ENCODE data around the gene FAM3A. TPM values are rescaled to one million over a fixed set of nuclear protein-coding genes. Genes with fewer than 3 reads are reported as not detected.
A peak's percentile ranks its signal among the peaks of the same experiment; 100 is the strongest.
"Not testable (repeated sequence)": the region's sequence is repeated elsewhere in the genome, so short reads cannot be mapped to it uniquely, and the experiment has no call there.

FAM3A gene
- total RNA-seq, 2 donors from 2014 or later: 24.5 to 25.4 TPM

DNA sequence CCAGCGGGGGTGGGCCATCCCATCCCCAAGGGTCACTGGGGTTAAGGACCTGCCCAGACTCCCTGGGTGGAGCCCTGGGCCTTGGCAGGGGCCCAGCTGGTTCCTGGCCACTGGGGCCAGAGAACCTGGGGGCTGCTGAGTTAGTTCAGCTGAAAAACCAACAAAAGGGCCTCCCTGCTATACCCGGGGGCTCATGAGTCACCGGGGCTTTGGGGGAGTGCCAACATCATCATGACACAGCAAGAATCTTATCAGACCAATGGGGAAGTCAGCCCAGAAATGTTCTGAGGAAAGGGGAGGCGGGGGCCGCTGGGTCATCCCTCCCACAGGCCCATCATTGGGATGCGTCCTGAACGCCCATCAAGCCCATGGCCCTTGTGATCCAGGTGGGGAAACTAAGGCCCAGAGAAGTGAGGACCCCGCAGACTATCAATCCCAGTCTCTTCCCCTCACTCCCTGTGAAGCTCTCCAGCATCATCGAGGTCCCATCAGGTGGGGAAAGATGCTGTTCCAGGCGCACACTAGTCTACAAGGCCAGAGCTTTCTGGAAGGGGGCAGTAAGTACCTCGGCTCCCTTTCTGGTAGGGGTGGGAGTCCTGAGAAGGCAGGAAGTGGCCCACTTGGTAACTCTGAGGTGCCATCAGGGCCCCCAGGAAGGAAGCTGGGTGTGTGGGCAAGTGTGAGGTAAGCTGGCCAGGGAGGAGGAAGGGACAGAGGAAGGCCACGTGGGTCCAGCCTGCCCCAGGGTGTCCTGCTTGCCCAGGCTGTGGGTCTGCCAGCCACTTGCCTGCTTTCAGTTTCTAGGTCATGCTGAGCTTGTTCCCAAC, 26.1 kb upstream of the FAM3A start:
- ATAC-seq (replicated peaks): peak; percentile 10
- peak overlapping the region; percentile 96 for H3K4me3 Mint-ChIP-seq
- no peaks in the 10 kb centered on the region for H3K27me3 Mint-ChIP-seq
- no peaks in the 10 kb centered on the region for H3K9me3 Mint-ChIP-seq
- H3K4me1 Mint-ChIP-seq: peaks cover 5% of the 10 kb centered on the region
- peak overlapping the region; percentile 90 for H3K27ac Mint-ChIP-seq
- peaks cover 35% of the 10 kb centered on the region for H3K36me3 Mint-ChIP-seq (ENCODE audit: low read depth)

DNA sequence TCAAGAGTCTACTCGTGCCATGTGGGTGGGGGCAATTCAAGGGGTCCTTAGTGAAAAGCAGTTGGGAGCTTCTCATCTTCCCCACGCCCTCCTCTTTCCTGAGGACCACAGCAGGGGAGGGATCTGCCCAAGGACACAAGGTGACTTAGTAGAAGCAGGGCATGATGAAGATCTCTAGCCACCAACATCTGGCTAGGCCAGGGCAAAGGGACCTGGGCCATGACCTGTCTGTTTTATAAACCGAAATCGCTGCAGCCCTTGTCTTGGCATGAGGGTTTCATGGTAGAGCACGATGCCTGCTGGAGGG, 25.5 kb upstream of the FAM3A start:
- ATAC-seq (replicated peaks): no peak
- Mint-ChIP-seq H3K4me1 (peaks cover 5% of the 10 kb centered on the region), H3K4me3 (peak overlapping the region; percentile 96), H3K36me3 (ENCODE audit: low read depth) (peaks cover 35% of the 10 kb centered on the region), H3K27ac (peak overlapping the region; percentile 90), H3K9me3 (no peaks in the 10 kb centered on the region), H3K27me3 (no peaks in the 10 kb centered on the region)

DNA sequence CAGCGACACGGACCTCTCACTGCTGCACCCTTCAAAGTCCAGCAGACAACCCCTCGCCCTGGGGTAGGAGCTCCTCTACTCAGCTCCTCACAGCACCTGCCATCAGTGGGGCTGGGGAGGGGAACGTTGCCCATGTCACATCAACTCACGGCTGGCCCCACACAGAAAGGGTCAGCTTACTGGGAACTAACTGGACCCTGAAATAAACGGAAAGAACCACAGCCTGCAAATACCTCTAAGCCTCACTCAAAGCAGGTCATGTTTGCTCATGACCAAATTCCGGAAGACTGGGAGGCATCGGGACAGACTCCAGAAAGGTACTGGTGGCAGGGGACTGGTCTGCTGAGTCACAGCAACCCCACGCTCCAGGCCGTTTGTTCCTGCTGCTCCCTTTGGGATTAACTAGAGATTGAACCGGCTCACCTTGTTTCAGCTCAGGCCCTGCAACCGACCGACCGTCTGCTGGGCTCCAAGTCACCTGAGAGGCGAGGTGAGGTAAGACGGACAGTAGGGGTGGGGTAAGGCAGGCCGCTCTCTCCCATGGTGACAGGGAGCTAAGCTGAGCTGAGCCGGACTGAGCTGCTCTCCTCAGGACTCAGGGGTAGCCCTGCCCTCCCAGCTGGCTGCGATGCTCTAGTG, 25.0 kb upstream of the FAM3A start:
- peaks cover 5% of the 10 kb centered on the region for H3K4me1 Mint-ChIP-seq
- H3K27ac Mint-ChIP-seq: no peak overlapping the region
- H3K36me3 Mint-ChIP-seq (ENCODE audit: low read depth): peaks cover 33% of the 10 kb centered on the region
- no peak overlapping the region for H3K4me3 Mint-ChIP-seq
- H3K27me3 Mint-ChIP-seq: no peaks in the 10 kb centered on the region
- no peak for ATAC-seq (replicated peaks)
- H3K9me3 Mint-ChIP-seq: no peaks in the 10 kb centered on the region

- not testable (repeated sequence) for H3K27me3 Mint-ChIP-seq; H3K4me3 Mint-ChIP-seq; H3K4me1 Mint-ChIP-seq; H3K9me3 Mint-ChIP-seq; H3K27ac Mint-ChIP-seq; ATAC-seq (replicated peaks)
- peaks cover 27% of the 10 kb centered on the region for H3K36me3 Mint-ChIP-seq (ENCODE audit: low read depth)
These were observed 24.3 kb upstream of the FAM3A start for GRCh38 chrX:154540365-154540764.

DNA sequence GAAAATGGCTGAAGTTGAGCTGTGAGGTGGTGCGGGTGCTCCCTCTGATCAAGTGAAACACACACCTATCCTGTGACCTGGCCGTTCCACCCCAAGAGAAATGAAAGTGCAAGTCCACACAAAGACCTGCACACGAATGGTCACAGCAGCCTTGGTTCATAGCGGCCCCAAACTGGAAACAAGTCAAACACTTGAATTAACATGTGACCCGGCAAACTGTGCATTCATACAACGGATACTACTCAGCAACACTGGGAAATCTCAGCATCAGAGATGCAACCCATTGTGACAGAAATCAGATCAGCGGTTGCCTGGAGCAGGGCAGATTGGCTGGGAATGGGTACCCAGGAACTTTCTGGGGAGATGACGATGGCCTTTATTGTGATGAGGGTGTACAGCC, 23.0 kb upstream of the FAM3A start:
- ATAC-seq (replicated peaks): no peak
- Mint-ChIP-seq H3K4me1 (peaks cover 5% of the 10 kb centered on the region), H3K27me3 (no peaks in the 10 kb centered on the region), H3K36me3 (ENCODE audit: low read depth) (peaks cover 26% of the 10 kb centered on the region), H3K9me3 (no peaks in the 10 kb centered on the region), H3K4me3 (no peak overlapping the region), H3K27ac (no peak overlapping the region)

DNA sequence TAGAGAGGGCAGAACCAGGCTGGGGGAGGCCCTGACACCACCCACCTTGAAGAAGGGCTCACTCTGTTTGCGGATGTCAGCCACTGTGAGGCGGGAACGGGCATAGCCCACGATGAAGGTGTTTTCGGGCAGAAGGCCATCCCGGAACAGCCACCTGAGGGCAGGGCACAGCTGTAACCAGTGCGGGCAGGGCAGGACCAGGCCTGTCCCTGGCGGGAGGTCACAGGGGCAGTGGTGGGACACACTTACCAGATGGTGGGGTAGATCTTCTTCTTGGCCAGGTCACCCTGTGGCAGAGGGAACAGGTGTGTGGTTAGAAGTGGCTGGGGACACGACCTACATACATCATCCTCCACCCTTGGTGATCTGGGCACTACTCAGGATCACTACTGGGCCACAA, 19.9 kb upstream of the FAM3A start:
- Mint-ChIP-seq H3K36me3 (ENCODE audit: low read depth) (peaks cover 24% of the 10 kb centered on the region), H3K9me3 (no peaks in the 10 kb centered on the region), H3K4me1 (no peaks in the 10 kb centered on the region), H3K4me3 (no peak overlapping the region), H3K27ac (no peak overlapping the region), H3K27me3 (no peaks in the 10 kb centered on the region)
- ATAC-seq (replicated peaks): no peak

DNA sequence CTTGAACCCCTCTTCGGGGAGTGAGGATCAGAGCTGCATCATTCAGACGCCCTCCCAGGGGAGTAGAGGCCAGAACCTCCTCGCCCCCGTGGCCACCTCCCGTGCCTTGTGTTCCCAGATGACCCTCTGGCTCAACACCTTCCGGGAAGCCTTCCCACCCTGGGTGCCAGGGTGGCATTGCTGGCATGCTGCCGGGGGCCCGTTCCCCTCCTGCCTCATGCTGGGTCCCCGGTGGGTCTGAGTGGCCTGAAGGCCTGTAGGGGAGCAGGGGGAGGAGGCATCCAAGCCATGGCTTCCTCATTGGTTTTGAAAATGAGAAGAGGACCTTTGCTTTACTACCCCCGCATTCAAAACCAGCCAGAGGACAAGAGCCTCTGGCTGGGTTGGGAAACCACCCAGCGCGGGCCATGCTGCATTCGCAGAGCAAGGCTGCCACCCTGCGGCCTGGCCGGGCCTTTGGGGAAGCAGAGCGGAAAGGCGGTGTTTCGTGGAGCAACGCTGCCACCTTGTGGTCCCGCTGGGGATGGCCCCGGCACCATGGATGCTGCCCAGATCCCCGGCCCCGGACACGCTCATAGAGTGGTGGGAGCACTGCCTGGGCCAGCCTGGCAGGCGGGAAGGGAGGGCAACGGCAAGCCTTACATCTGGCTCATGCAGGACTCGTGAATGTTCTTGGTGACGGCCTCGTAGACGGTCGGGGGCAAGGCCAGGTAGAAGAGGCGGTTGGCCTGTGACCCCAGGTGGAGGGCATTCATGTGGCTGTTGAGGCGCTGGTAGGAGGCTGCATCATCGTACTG, 18.7 kb upstream of the FAM3A start:
- H3K4me3 Mint-ChIP-seq: no peak overlapping the region
- peaks cover 26% of the 10 kb centered on the region for H3K36me3 Mint-ChIP-seq (ENCODE audit: low read depth)
- peak; percentile 99 for ATAC-seq (replicated peaks)
- H3K27me3 Mint-ChIP-seq: no peaks in the 10 kb centered on the region
- H3K9me3 Mint-ChIP-seq: no peaks in the 10 kb centered on the region
- no peaks in the 10 kb centered on the region for H3K4me1 Mint-ChIP-seq
- H3K27ac Mint-ChIP-seq: peak overlapping the region; percentile 38

DNA sequence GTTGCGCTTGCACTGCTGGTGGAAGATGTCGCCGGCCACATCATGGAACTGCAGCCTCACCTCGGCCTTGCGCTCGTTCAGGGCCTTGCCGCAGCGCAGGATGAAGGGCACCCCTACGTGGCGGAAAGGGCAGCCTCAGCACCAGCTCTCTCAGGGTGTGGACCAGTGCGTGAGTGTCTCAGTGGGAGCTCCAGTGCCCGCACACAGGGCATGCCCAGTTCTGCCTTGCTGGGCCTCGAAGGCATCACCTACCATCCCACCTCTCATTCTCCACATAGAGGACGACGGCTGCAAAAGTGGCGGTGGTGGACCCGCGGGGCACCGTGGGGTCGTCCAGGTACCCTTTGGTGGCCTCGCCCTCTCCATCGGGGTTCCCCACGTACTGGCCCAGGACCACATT, 16.7 kb upstream of the FAM3A start:
- H3K27me3 Mint-ChIP-seq: no peaks in the 10 kb centered on the region
- H3K4me3 Mint-ChIP-seq: no peak overlapping the region
- no peaks in the 10 kb centered on the region for H3K9me3 Mint-ChIP-seq
- ATAC-seq (replicated peaks): no peak
- peaks cover 17% of the 10 kb centered on the region for H3K36me3 Mint-ChIP-seq (ENCODE audit: low read depth)
- H3K4me1 Mint-ChIP-seq: no peaks in the 10 kb centered on the region
- no peak overlapping the region for H3K27ac Mint-ChIP-seq

DNA sequence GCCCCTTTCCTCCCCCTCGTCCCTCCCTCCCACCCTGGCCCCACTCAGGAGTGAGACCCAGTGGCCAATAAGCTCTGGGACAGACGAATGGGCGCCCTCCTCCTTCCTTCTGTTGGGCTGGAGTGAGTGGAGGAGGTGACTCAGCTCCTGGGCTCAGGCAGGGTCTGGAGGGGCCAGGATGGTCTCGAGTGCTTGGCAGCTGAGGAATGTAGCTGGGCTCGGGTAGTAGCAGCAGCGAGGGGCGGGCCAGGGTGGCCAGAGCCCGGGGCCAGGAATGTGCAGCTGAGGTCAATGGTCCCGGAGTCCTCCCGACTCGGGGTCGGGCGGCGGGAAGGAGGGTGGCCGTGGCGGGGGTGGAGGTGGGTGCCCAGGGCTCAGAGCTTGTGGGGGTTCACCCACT, 15.6 kb upstream of the FAM3A start:
- Mint-ChIP-seq H3K27ac (no peak overlapping the region), H3K9me3 (no peaks in the 10 kb centered on the region), H3K36me3 (ENCODE audit: low read depth) (peaks cover 17% of the 10 kb centered on the region), H3K4me3 (no peak overlapping the region), H3K4me1 (no peaks in the 10 kb centered on the region), H3K27me3 (no peaks in the 10 kb centered on the region)
- ATAC-seq (replicated peaks): no peak

DNA sequence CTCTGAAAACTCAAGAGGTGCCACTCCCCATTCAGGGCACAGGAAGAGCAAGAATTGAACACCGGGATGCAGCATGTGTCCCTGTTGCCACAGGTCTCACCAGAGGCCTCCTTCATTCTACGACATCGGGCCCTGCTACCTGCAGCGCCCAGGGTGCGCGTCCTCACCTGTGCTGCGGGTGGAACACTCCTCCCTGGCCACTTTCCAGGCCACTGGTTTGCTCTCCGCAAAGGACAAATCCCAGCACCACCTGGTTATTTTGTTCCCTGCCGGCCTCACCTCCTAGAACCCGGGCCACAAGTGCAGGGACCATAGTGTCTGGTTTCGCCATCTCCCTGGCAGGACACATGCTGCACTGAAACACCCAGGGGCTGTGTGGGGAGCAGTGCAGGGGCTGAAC, 14.3 kb upstream of the FAM3A start:
- H3K4me1 Mint-ChIP-seq: peaks cover 9% of the 10 kb centered on the region
- H3K9me3 Mint-ChIP-seq: no peaks in the 10 kb centered on the region
- no peak for ATAC-seq (replicated peaks)
- no peaks in the 10 kb centered on the region for H3K27me3 Mint-ChIP-seq
- peaks cover 16% of the 10 kb centered on the region for H3K36me3 Mint-ChIP-seq (ENCODE audit: low read depth)
- no peak overlapping the region for H3K27ac Mint-ChIP-seq
- H3K4me3 Mint-ChIP-seq: no peak overlapping the region

- Mint-ChIP-seq H3K27me3 (no peaks in the 10 kb centered on the region), H3K9me3 (no peaks in the 10 kb centered on the region), H3K4me3 (no peak overlapping the region), H3K4me1 (peaks cover 9% of the 10 kb centered on the region), H3K36me3 (ENCODE audit: low read depth) (peaks cover 6% of the 10 kb centered on the region), H3K27ac (no peak overlapping the region)
- no peak for ATAC-seq (replicated peaks)
These were observed 13.2 kb upstream of the FAM3A start for GRCh38 chrX:154529206-154529612.

DNA sequence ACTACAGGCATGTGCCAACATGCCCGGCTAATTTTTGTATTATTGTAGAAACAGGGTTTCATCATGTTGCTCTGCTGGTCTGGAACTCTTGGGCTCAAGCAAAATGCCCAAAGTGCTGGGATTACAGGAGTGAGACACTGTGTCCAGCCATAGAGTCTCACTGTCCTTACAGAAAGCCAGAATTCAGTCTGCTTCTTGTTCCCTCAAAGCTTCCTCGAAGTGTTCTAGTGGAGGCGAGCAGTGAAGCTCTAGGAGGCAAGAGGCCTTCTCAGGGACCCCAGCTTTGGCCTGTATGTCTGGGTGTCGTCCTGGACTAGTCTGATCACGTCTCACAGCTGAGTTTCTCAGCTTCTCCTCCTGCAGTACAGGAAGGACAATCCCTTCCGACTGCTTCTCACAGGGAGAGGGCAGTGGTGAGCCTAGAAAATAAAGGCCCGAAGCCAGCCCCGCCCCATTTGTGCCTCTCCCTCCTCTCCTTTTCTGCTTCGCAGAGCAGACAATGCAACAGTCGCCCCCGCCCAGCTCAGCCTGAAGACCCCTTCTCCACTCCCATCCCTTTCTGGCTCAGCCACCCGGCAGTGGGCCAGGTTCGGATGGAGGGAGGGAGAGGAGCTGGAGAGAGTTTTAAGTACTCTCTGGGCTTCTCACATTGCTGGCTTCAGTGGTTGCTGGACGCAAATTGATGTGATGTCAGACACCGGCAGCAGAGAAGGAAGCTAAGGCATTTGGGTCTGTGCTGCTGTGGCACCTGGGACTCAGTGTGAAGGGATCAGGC, 11.1 kb upstream of the FAM3A start:
- no peaks in the 10 kb centered on the region for H3K27me3 Mint-ChIP-seq
- H3K27ac Mint-ChIP-seq: peak overlapping the region; percentile 58
- ATAC-seq (replicated peaks): peak; percentile 98
- peaks cover 9% of the 10 kb centered on the region for H3K4me1 Mint-ChIP-seq
- peaks cover 6% of the 10 kb centered on the region for H3K36me3 Mint-ChIP-seq (ENCODE audit: low read depth)
- H3K4me3 Mint-ChIP-seq: peak overlapping the region; percentile 26
- H3K9me3 Mint-ChIP-seq: no peaks in the 10 kb centered on the region

- Mint-ChIP-seq H3K27ac (peak overlapping the region; percentile 74), H3K9me3 (no peaks in the 10 kb centered on the region), H3K36me3 (ENCODE audit: low read depth) (peaks cover 2% of the 10 kb centered on the region), H3K4me1 (peaks cover 9% of the 10 kb centered on the region), H3K4me3 (no peak overlapping the region), H3K27me3 (no peaks in the 10 kb centered on the region)
- no peak for ATAC-seq (replicated peaks)
These were observed 9.8 kb upstream of the FAM3A start for GRCh38 chrX:154525606-154526490.
